Activated effector memory CD4-positive, alpha-beta T cell treated with Interleukin-2 at 50 U/mL for 16 hours (primary cell): ENCODE measurements around the gene TMEM266.

Experiments
- DNase-seq: peaks from one replicate; pipeline ENCODE4 v3.0.0-alpha.2; 2020

TMEM266 gene

DNA sequence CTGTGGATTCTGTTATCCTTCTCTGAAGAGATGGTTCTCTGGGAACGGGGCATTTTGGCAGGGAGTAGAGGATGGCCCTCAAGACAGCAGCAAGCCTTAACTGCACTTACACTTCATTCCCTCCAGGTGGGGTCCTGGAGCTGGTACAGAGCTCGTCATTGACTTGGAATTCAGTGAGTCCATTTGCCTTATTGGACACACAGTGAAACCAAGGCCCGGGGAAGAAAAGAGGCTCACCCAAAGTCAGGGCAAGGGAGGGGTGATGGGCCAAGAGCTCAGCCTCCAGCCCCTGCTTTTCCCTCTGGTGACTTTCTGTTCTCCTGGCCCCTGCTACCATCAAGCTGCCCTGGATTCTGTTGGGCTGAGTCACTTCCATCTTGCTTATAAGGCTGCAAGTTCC, 125.9 kb downstream of the TMEM266 start:
- no peak for DNase-seq

DNA sequence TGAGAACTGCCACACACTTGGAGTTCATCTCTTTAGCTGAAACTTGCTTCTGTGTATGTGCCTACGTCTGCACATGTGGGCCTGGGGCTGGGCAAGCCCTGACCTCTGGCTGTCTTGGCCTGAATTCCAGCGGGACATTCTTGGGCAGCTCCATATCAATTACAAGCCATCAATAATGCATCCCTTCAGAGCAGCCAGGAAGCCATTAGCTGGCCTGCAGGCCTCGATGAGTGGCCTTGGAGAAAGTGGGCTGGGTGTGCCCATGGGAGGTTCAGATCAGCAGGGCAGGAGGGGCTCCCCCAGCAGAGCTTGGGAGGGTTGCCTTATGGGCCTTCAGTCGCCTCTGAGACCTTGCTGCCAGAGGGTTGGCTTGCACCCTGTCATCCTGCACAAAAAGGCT, 127.4 kb downstream of the TMEM266 start:
- no peak for DNase-seq

DNA sequence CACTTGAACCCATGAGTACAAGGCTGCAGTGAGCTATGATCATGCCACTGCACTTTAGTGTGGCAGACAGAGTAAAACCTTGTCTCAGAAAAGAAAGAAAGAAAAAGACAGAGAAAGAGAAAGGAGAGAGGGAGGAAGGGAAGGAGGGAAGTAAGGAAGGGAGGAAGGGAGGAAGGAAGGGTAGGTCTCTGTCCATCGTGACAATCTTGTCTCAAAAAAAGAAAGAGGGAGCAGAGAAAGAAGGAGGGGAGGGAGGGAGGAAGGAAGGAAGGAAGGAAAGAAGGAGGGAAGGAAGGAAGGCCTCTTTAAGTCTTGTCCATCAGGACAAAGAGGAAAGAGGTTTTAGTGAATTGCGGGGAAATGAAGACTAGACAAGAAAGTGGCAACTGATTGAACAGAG, 129.3 kb downstream of the TMEM266 start:
- no peak for DNase-seq

DNA sequence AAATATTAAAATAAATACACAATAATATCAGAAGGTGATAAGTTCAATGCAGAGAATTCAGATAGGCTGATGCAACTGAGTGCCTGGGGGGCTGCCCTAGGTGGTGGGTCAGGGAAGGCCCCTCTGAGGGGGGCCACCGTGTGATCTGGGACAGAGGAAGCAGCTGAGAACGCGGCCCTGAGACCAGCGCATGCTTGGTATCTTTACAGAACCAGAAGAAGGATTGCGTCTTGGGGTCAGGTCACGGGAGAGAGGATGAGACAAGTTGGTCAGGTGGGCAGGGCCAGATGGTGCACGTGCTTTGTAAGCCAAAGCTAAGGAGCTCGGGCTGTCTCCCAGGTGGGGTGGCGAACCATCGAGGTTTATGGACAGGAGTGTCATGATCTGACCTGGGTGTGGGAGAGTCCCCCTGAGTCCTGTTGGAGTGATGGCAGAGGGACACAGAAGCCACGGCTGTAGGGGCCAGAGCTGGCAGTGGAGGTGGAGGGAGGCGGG, 130.3 kb downstream of the TMEM266 start:
- no peak for DNase-seq

DNA sequence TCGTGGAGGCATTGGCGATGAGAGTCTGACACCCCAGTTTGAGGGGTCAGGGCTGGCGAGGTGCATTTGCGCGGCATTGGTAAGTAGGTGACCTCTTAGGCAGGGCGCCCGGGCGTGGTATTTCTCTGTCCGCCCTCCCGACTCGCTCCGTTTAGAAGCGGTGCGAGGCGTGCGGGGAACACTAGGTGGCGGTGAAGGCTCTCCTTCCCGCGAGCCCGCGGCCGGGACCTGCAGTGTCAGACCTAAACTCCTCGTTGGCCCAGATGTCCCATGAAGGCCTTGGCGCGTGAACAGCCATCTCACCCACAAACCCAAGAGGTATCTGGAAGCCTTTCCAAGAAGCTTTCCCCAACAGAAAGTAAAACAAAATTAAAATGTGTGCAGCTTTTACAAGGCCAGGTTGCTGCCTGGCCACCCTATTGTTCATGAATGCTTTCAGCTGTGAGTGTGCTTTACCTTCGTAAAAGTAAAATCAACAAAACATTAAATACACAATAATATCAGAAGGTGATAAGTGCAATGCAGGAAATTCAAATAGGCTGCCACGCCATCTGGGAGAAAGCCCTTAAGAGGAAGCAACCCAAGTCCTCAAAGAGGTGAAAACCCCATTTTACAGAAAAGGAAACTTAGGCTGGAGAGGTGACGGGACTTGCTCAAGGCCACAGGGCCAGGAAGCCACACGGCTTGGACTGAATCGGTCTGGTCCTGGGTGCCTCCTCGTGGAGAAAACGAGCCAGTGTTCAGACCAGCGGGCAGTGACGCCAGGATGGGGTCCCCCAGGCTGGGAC, 131.2 kb downstream of the TMEM266 start:
- DNase-seq, result peak; percentile 54

DNA sequence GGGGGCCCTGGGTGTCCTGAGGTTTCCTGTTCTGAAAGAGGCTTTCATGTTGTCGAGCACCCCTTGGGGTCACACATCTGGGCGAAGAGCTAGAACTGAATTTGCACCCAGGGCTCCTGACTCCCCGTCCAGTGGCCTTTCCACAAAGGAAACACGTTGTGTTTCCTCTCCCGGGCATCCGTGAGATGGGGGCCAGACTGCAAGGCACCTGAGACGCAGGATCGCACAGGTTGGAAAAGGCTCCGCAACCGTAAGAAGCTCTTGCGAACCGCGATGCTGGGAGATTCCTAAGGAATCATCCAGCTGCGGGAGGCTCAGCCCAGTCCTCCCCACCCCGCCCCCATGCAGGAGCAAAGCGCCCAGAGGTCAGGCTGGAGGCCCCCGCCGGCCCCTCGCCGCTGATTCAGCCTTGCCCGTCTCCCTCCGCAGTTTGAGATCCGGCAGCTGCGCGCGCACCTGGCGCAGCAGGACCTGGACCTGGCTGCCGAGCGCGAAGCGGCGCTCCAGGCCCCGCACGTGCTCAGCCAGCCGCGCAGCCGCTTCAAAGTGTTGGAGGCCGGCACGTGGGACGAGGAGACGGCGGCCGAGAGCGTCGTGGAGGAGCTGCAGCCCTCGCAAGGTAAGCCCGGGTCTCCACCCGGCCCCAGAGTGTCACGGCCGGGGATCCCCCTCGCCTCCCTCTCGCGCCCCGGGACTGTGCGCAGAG, 131.9 kb downstream of the TMEM266 start:
- no peak for DNase-seq

DNA sequence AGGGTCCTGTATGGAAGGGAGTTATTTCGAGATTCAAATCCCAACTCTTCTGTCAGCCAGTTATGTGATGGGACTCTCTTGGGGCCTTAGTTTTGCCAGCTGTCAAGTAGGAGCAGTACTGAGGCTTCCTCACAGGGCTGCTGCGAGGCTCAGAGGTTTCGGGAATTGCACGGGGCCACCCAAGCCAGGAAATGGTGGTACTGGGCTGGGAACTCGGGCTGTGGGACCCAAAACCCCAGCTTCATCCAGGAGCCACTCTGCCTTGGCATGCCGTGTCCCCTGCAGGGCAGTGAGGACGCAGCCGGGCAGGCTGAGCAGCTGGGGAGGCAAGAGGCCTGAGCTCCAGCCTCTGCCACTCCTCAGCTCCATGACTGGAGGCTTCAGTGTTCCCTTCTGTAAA, 132.9 kb downstream of the TMEM266 start:
- DNase-seq, result no peak

DNA sequence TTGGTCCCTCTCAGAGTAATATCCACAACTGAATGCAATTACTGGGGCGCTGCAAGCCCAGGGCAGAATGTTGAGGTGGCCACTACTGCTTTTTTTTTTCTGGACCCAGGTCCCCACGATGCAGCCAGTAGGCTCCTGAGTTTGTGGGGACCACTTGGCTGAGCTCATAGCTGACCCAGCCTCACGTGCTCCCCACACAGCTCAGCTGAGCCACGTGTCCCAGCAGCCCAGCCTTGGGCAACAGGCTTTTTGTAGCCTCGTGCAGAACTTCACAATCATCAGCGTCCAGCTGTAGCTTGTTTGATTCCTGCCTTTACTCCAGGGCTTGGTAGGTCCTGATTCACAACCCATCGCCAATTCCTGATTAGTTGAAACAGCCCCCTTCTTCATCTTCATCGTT, 134.1 kb downstream of the TMEM266 start:
- no peak for DNase-seq

DNA sequence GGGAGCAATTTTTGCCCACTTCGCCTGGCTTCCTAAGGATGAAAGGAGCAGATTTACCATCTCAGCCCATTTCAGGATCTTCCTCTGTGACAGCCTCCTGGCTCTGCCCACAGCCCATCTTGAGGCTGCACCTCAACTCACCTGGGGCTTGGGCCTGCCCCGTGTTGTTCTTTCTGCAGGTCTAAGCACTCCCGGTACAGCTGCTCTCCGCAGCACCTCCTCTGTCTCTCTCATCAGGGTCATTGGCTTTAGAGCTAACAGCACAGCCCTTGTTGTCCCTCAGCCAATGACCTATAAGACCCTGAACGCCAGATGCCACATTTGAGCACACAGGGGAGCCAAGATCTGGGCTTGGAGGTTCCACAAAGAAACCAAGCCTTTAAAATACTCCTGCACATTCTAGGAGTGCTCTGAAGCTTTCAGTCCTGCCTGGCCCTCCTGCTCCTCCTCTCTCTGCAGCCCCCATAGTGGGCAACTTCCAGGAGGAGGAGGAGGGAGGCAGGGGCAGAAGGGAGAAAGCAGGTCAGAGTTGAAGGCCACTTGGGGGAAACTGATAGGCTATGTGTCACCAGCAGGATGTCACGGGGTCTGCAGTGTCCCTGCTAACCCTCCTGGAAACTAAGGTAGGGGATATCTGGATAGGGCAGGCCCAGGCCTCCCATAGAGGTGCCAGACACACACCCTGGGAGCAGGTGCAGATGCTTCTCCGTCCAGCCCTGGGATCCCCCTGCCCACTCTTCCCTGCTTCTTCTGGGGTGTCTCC, 135.9 kb downstream of the TMEM266 start:
- DNase-seq, result no peak

DNA sequence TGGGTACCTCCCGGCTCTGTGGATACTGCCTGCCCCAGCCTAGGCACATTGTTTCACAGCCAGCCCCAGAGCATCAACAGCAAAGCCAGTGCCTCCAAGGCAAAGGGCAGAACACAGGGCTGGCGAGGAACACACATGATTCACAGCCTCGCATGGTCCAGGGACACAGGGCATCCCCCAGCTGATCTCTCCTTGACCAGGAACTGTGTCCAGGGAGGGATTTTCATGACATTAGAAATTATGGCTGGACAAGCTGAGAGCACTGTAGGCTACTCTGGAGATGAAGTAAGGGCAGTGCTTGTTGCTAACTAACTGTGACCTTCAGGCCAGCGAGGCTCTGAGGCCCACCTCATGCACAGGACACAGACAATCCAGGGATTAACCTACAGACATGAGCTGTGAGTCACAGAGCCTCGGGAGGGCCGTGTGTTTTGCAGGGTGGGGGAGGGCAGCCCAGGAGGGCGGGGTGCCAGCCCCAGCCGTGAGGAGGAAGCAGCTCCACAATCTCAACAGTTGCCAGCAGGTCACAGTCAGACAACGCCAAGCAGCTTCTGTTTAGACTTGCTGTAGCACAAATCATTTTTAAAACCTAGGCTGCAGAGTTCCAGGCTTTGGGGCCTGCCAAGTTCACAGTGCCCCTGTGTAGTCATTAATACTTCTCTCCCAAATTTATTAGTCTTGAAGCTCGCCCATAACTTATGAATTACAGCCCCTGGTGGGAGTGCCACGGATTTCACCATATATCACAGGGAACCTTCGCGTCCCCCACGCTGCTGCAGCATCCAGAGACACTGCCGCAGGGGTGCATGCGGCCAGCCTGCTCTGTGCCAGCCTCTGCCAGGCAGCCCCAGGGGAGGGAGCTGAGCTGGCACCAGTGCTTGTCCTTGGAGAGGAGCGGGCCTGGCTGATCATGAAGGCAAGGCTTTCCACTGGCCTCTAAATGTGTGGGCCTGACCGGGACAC, 136.8 kb downstream of the TMEM266 start:
- no peak for DNase-seq

DNA sequence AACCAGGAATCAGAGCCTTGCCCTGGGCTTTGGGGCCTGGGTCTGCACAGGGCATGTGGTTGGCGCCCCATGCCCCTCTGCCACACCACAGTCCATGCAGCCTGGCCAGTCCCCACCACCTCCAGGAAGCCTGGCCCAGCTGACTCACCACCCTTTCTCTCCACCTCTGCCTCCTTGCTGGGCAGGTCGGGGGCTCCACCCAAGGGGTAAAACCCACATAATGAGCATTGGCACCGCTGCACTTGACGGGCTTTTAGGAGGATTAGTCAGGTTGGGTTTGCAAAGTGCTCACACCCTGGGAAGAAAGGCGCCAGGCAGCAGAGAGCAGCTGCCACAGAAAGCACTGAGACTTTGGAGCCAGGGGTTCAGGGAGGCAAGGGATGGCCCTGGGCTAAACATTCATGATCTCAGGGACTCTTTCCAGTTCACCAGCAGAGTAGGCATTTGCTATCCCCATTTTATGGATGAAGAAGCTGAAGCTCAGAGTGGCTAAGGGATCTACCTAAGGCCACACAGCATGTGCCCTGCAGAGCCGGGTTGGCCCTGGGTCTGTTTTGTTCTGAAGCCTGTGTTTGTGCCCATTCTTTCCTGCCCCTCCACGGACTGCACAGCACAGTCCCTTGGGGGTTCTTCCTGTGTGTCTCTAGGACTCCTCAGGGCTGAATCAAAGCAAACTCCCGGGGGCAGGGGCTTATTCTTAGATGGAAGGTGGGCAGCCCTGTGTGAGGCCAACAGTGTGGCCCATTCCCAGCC, 138.1 kb downstream of the TMEM266 start:
- DNase-seq, result no peak

DNA sequence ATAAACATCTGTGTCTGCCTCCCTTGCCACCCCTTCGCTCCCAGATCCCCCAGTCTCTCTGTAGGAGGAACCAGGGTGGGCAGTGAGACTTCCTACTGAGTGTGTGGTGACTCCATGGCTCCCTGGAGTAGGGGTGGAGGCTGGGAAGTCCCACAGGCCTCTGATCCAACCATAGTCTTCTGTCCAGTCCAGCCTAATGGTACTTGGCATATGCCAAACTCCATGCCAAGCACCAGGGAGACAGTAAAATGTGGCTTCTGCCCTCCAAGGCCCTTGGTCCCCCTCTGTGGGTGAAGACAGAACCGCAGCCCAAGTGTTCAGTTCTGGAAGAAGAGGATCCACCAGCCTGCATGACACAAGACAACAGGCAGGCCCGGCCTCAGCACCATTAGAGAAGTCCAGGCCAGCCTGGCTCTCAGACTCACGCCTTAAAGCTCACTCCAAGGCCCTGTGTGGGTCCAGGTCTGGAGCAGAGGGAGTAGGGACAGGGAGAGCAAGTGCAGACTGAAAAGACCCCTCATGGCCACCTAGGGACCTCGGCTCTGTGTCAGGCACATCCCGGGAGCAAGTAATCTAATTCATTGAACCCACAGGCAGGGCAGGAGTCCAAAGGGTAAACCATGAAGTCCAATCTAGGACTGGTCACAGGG, 138.8 kb downstream of the TMEM266 start:
- no peak for DNase-seq

DNA sequence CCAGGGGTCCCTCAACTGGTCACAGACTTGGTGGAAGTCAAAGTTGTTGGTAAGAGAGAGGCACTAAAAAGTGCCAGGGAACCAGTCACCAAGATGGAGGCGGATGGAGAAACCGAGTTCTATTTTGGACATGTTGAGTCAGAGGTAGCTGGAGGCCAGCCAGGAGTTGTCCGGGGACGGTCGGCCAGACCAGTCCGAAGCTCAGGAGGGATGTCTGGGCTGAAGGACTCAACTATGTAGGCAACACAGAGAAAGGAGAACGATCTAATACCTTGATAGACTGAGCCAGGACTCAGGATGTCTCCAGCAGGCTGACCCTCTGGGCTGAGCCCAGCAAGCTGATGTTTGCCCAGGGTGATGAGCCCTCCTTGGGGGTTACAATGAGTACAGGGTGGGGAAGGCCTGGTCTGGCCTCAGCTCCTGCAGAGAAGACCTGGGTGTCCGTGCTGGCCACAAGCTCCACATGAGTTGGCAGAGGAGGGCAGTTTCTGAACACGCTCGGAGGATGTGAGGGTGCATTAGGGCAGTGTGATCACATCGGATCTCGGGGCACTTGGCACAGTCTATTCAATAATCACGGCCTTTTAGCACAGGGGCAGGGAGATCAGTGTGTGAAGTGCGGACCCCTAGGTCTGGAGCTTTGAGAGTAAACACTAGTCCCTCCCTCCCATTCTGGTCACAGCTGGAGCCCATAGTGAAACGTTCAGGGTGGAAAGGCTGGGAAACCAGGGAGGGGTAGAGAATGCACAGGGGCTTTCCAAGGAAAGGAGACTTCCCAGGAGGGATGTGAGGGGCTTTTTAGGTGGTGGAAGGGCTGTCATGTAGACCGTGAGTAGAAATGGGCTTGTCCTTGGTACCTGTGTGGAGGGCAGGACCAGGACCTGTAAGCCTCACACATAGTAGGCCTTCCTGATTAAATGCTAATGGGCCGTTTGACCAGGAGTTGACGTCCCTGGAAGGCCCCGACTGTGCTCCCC, 139.6 kb downstream of the TMEM266 start:
- no peak for DNase-seq

DNA sequence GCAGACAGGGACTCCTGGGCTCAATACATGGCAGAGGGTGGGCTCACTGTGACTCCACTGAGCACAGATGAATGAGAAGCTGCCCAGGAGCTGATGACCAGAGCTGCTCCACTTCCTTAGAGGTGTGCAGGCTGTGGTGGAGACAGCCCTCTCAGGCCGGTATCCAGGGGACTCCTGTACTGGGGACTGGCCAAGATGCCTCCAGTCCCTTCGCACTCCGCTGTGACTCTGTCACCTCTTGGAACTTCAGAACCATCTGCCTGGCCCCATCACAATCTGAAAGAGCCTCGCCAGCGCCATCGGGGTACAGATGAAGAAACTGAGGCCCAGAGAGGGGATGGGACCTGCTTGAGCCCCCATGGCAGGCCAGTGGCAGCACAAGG, 140.3 kb downstream of the TMEM266 start:
- DNase-seq, result no peak

DNA sequence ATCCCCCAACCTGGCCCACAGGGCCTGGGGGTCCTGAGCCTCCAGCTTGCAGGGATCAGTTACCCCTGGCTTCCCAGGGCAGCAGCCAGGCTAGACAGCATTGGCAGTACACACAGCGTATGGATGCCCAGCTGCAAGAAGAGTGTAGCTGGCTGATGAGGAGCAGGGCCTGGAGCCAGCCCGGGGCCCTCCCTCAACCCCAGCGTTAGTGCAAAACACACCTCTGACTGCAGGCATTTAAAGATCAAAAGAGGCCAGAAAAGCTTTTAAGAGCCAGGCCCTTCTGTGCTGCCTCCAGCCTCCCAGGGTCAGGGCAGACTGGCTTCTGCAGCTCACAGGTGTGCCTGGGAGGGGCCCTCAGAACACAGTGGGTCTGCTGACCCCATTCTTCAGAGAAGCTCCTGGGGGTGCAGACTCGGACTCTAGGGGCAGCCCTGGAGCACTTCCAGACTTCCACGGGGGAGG, 140.9 kb downstream of the TMEM266 start:
- DNase-seq, result no peak

DNA sequence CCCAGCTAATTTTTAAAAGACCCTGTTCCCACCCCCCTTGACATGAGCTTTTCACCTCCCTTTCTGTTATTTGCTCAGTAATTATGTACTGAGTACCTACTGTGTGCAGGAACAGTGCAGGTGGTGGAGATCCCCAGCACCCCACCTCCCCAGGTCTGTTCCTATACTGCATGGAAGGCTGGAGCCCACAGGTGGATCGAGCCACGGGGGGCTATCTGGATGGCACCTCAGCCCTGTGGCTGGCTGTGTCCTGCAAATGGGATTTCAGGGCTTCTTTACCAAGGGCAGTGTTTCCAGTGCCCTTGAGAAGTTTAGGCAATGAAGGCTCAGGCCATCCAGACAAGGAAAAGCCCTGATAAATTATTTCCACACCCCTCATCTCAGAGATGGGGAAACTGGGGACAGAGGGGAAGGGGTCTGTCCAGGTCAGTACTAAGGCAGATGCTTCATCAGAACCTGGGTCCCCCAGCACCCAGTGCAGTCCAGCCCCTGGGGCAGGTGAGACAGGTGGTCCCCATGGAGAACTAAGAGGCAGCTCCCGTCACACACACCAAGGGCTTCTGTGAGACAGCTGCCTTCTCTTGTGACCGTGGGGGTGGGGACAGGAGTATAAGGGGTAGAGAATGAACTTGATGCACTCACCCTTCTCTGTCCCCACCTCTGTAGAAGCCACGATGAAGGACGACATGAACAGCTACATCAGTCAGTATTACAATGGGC, 141.9 kb downstream of the TMEM266 start:
- no peak for DNase-seq

DNA sequence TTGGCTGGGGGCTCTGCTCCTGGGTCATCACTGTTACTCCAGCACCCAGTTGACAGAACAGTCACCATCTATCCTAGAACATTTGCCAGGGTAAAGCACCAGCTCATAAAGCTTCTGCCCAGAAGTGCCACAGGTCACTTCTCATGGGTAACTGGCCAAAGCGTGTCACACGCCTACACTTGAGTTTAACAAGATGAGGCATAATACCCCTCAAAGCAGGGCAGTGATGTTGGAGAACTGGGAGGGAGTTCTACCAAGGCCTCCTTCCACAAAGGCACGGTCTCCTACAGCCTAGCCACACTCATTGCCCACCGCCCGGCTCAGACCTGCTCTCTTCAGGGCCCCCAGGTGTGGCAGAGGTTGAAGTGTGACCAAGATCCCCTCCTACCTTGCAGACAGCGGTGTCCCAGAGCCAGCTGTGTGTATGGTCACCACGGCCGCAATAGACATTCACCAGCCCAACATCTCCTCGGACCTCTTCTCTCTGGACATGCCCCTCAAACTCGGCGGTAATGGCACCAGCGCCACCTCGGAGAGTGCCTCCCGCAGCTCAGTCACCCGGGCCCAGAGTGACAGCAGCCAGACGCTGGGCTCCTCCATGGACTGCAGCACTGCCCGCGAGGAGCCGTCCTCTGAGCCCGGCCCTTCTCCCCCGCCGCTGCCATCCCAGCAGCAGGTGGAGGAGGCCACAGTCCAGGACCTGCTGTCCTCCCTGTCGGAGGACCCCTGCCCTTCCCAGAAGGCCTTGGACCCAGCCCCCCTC, 143.7 kb downstream of the TMEM266 start:
- DNase-seq, result no peak
